IgD-negative memory B cell (primary cell): ENCODE data around the gene RAB15. TPM values are rescaled to one million over a fixed set of nuclear protein-coding genes. Genes with fewer than 3 reads are reported as not detected.

Experiments used
- H3K27ac Mint-ChIP-seq, 3 donors: one replicate each; pipeline ENCODE4 v1.8.0; 2020 to 2022; ENCODE audit warnings: mild to moderate bottlenecking in 3 of 3, mixed read lengths in 3 of 3, moderate library complexity in 1 of 3
- H3K27me3 Mint-ChIP-seq: one replicate; pipeline ENCODE4 v1.8.0; 2021; ENCODE audit warnings: mixed read lengths
- H3K36me3 Mint-ChIP-seq: one replicate; pipeline ENCODE4 v1.8.0; 2020; ENCODE audit warnings: mild to moderate bottlenecking, mixed read lengths
- H3K4me1 Mint-ChIP-seq, 3 donors: one replicate each; pipeline ENCODE4 v1.8.0; 2020 to 2022; ENCODE audit warnings: mixed read lengths in 3 of 3, mild to moderate bottlenecking in 1 of 3
- H3K4me3 Mint-ChIP-seq, 4 donors: one replicate each; pipeline ENCODE4 v1.8.0; 2020 to 2022; ENCODE audit warnings: mild to moderate bottlenecking in 4 of 4, mixed read lengths in 4 of 4, moderate library complexity in 3 of 4
- H3K9me3 Mint-ChIP-seq, 3 donors: one replicate each; pipeline ENCODE4 v1.8.0; 2020 to 2021; ENCODE audit warnings: mixed read lengths in 3 of 3, mild to moderate bottlenecking in 1 of 3
- polyA plus RNA-seq: library from polyadenylated mRNA; unstranded; fragments of 300-500 nt; fragmentation: Illumina TruSeq; gene quantifications from one replicate; pipeline ENCODE4 v1.2.3, GENCODE V29; 2021

Gene RAB15
- polyA plus RNA-seq, 1 donor from 2014 or later = 0.58 TPM

GRCh38 chr14:64973026-64973442 lies 898 bp upstream of the RAB15 start:
- Mint-ChIP-seq H3K36me3 (peaks cover 2% of the 10 kb centered on the region), H3K9me3 (no peaks in the 10 kb centered on the region), H3K4me3 (peak overlapping the region; percentile 78 to 93 (median 88)), H3K27ac (no peak overlapping the region), H3K4me1 (peaks cover 0 to 3% (median 2%) of the 10 kb centered on the region in 3 donors), H3K27me3 (peaks cover 14% of the 10 kb centered on the region)

- H3K4me3 Mint-ChIP-seq = peak overlapping the region; percentile 77 to 85 (median 80)
- no peak overlapping the region for H3K27ac Mint-ChIP-seq
Measured at GRCh38 chr14:64971491-64971942, 619 bp downstream of the RAB15 start.

GRCh38 chr14:64970776-64971477 lies 1.2 kb downstream of the RAB15 start:
- peaks cover 14% of the 10 kb centered on the region for H3K27me3 Mint-ChIP-seq
- H3K27ac Mint-ChIP-seq = no peak overlapping the region
- H3K4me3 Mint-ChIP-seq = peak overlapping the region; percentile 77 to 85 (median 80)
- H3K36me3 Mint-ChIP-seq = peaks cover under 1% of the 10 kb centered on the region
- H3K4me1 Mint-ChIP-seq = peaks cover 0 to 3% (median 2%) of the 10 kb centered on the region in 3 donors
- H3K9me3 Mint-ChIP-seq = no peaks in the 10 kb centered on the region

More at GRCh38 chr14:64971491-64971942, 619 bp downstream of the RAB15 start:
- peaks cover 14% of the 10 kb centered on the region for H3K27me3 Mint-ChIP-seq
- H3K36me3 Mint-ChIP-seq = peaks cover 2% of the 10 kb centered on the region
- H3K9me3 Mint-ChIP-seq = no peaks in the 10 kb centered on the region
- peaks cover 0 to 3% (median 2%) of the 10 kb centered on the region in 3 donors for H3K4me1 Mint-ChIP-seq

- Mint-ChIP-seq H3K4me1 (peaks cover 0 to 3% (median 2%) of the 10 kb centered on the region in 3 donors), H3K9me3 (no peaks in the 10 kb centered on the region), H3K27me3 (peaks cover 14% of the 10 kb centered on the region), H3K36me3 (no peaks in the 10 kb centered on the region), H3K4me3 (peak overlapping the region in 1 of 4 donors; percentile 12), H3K27ac (no peak overlapping the region)
Measured at GRCh38 chr14:64970041-64970440, 2.1 kb downstream of the RAB15 start.

GRCh38 chr14:64968651-64969050 lies 3.5 kb downstream of the RAB15 start:
- H3K27ac Mint-ChIP-seq = no peak overlapping the region
- no peak overlapping the region for H3K4me3 Mint-ChIP-seq
- no peaks in the 10 kb centered on the region for H3K9me3 Mint-ChIP-seq
- peaks cover 0 to 3% (median 2%) of the 10 kb centered on the region in 3 donors for H3K4me1 Mint-ChIP-seq
- peaks cover 14% of the 10 kb centered on the region for H3K27me3 Mint-ChIP-seq
- H3K36me3 Mint-ChIP-seq = no peaks in the 10 kb centered on the region

GRCh38 chr14:64968167-64968566 lies 4.0 kb downstream of the RAB15 start:
- Mint-ChIP-seq H3K4me1 (peaks cover 0 to 3% (median 2%) of the 10 kb centered on the region in 3 donors), H3K4me3 (no peak overlapping the region), H3K9me3 (no peaks in the 10 kb centered on the region), H3K27me3 (peaks cover 14% of the 10 kb centered on the region), H3K36me3 (no peaks in the 10 kb centered on the region), H3K27ac (no peak overlapping the region)

GRCh38 chr14:64966976-64967375 lies 5.2 kb downstream of the RAB15 start:
- Mint-ChIP-seq H3K9me3 (no peaks in the 10 kb centered on the region), H3K27ac (no peak overlapping the region), H3K4me3 (no peak overlapping the region)

GRCh38 chr14:64965356-64966000 lies 6.7 kb downstream of the RAB15 start:
- Mint-ChIP-seq H3K27ac (peak overlapping the region in 1 of 3 donors; percentile 80), H3K27me3 (peaks cover 2% of the 10 kb centered on the region), H3K4me3 (no peak overlapping the region), H3K9me3 (no peaks in the 10 kb centered on the region), H3K36me3 (no peaks in the 10 kb centered on the region), H3K4me1 (peaks cover 0 to 2% (median 0%) of the 10 kb centered on the region in 3 donors)

More at GRCh38 chr14:64966976-64967375, 5.2 kb downstream of the RAB15 start:
- H3K36me3 Mint-ChIP-seq = no peaks in the 10 kb centered on the region
- peaks cover 0 to 3% (median 2%) of the 10 kb centered on the region in 3 donors for H3K4me1 Mint-ChIP-seq
- peaks cover 9% of the 10 kb centered on the region for H3K27me3 Mint-ChIP-seq

GRCh38 chr14:64963611-64964010 lies 8.5 kb downstream of the RAB15 start:
- Mint-ChIP-seq H3K4me3 (no peak overlapping the region), H3K4me1 (peaks cover 0 to 2% (median 0%) of the 10 kb centered on the region in 3 donors), H3K36me3 (no peaks in the 10 kb centered on the region), H3K27ac (no peak overlapping the region), H3K27me3 (no peaks in the 10 kb centered on the region), H3K9me3 (no peaks in the 10 kb centered on the region)

- Mint-ChIP-seq H3K36me3 (peaks cover 1% of the 10 kb centered on the region), H3K4me1 (no peaks in the 10 kb centered on the region), H3K4me3 (no peak overlapping the region), H3K27ac (no peak overlapping the region), H3K9me3 (no peaks in the 10 kb centered on the region), H3K27me3 (no peaks in the 10 kb centered on the region)
Measured at GRCh38 chr14:64960762-64961276, 11.3 kb downstream of the RAB15 start.

GRCh38 chr14:64958743-64959142 lies 13.4 kb downstream of the RAB15 start:
- Mint-ChIP-seq H3K27ac (no peak overlapping the region), H3K36me3 (peaks cover 1% of the 10 kb centered on the region), H3K9me3 (no peaks in the 10 kb centered on the region), H3K4me1 (no peaks in the 10 kb centered on the region), H3K4me3 (no peak overlapping the region), H3K27me3 (no peaks in the 10 kb centered on the region)

GRCh38 chr14:64958201-64958600 lies 13.9 kb downstream of the RAB15 start:
- H3K27me3 Mint-ChIP-seq = no peaks in the 10 kb centered on the region
- H3K4me3 Mint-ChIP-seq = no peak overlapping the region
- no peak overlapping the region for H3K27ac Mint-ChIP-seq
- peaks cover 0 to 2% (median under 1%) of the 10 kb centered on the region in 3 donors for H3K4me1 Mint-ChIP-seq
- peaks cover 1% of the 10 kb centered on the region for H3K36me3 Mint-ChIP-seq
- no peaks in the 10 kb centered on the region for H3K9me3 Mint-ChIP-seq

GRCh38 chr14:64956697-64957406 lies 15.3 kb downstream of the RAB15 start:
- no peaks in the 10 kb centered on the region for H3K27me3 Mint-ChIP-seq

GRCh38 chr14:64955297-64955696 lies 16.8 kb downstream of the RAB15 start:
- no peaks in the 10 kb centered on the region for H3K27me3 Mint-ChIP-seq
- peaks cover 10 to 12% (median 12%) of the 10 kb centered on the region in 3 donors for H3K4me1 Mint-ChIP-seq
- no peaks in the 10 kb centered on the region for H3K9me3 Mint-ChIP-seq
- peaks cover 6% of the 10 kb centered on the region for H3K36me3 Mint-ChIP-seq
- H3K4me3 Mint-ChIP-seq = no peak overlapping the region
- H3K27ac Mint-ChIP-seq = peak overlapping the region in 1 of 3 donors; percentile 50

More at GRCh38 chr14:64956697-64957406, 15.3 kb downstream of the RAB15 start:
- H3K9me3 Mint-ChIP-seq = no peaks in the 10 kb centered on the region
- H3K27ac Mint-ChIP-seq = no peak overlapping the region
- peaks cover 8 to 12% (median 12%) of the 10 kb centered on the region in 3 donors for H3K4me1 Mint-ChIP-seq
- H3K4me3 Mint-ChIP-seq = no peak overlapping the region
- peaks cover 1% of the 10 kb centered on the region for H3K36me3 Mint-ChIP-seq
